Measurements from ENCODE around the gene LAGE3.

The LAGE3 gene

DNA sequence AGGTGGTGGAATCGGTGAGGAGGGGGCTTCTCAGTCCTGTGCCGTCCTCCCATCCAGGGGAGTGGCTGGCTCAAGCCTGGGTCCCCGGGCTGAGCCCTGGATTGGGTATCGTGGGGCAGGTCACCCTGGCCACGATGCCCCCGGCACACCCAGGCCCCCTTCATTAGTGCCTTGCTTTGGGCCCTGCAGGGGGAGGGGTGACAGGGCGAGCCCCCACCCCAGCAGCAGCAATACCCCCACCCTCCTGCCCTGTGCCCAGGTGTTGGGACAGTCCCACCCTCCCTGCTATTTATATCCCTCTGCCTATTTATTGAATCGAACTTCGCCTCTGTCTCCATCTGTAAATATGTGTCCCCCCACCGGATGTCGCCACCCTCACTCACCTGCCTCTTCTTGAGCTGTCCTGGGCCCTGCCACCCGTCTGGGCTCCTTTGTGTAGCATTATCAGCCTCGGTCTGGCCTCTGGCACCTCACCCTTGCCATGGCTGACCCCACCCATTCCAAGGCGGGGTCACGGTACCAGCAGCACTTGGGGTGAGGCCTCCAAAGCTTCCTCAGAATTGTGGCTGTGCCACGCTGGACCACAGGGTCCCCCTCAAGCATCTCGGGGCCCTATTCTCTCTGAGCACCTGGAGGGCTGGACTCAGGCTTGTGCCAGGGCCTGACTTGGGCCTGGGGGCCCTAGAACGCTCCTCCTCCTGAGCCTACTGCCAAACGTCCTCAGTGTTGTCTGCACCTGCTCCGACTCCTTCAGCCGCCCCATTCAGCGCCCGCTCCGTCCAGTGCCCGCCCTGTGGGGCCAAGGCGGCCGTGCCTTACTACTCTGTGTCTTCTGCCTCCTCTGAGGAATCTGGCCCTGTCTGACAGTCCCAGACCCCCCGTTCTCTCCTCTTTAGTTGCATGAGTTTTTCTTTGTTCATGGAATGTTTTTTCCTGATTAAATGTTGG is 6.1 kb downstream of the LAGE3 start:
- H3K9me3 Mint-ChIP-seq: no peaks in the 10 kb centered on the region
- ATAC-seq (no peak), DNase-seq (ENCODE audit: low spot score in 2 of 2) (no peak)
- H3K27ac Mint-ChIP-seq: peak overlapping the region; percentile 81
- H3K4me1 Mint-ChIP-seq: peaks cover 5% of the 10 kb centered on the region
- H3K36me3 Mint-ChIP-seq: peaks cover 61% of the 10 kb centered on the region
- no peak overlapping the region for H3K4me3 Mint-ChIP-seq

DNA sequence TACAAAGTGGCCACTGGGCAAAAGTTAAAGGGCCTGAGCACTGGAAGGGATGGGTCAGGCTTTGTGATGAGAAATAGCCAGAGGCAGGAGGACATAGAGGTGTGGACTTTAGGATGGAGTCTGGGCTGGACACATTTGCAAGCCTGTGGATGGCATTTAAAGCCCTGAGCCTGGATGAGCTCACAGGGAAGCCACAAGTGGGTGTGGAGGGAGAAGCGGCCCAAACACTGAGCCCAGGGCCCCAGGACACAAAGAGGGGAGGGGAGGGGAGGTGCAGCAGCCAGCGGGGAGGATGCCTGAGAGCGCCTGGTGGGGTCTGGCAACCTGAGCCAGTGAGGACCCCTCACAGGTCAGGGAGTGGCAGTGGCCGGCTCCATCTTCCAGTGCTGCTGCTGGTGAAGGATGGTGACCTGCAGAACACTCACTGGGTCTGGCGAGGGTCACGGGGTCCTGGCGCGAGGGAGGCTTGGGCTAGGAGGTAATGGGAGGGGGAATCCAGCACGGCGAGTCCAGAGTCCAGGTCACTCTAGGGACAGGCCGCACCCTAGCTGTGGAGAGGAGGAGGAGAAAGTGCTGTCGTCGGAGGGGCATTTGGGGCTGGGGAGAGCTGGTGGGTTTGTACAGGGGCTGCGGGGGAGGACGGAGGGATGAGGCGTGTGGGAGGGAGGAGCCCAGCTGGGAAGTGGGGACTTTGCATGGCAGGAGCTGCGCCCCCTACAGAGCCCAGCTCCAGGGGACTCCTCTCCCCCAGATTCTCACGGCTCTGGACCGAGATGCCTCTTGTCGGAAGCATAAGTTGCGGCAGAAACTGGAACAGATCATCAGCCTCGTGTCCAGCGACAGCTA is 7.0 kb downstream of the LAGE3 start:
- peaks cover 60% of the 10 kb centered on the region for H3K36me3 Mint-ChIP-seq
- no peak for ATAC-seq
- no peak overlapping the region for H3K27ac Mint-ChIP-seq

DNA sequence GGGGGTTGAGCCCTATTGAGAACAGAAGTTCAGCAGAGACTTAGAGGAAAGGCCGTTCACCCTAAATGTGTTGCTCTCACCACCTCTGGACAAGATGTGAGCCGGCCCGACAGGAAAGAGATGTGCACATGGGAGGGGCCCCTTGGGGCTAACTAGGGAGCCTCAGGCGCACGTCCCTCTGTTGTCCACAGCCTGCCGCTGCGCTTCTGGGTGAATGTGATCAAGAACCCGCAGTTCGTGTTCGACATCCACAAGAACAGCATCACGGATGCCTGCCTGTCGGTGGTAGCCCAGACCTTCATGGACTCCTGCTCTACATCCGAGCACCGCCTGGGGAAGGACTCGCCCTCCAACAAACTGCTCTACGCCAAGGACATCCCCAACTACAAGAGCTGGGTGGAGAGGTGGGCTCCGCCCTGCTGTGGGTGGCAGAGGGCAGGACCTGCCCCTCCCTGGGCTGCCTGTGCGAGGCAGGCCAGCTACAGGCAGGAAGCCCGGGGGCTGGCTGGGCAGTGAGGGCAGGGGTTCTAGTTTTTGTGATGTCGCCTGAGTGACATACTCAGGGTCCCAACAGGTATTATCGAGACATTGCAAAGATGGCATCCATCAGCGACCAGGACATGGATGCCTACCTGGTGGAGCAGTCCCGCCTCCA is 8.0 kb downstream of the LAGE3 start:
- peaks cover 65% of the 10 kb centered on the region for H3K36me3 Mint-ChIP-seq
- peaks cover 5% of the 10 kb centered on the region for H3K4me1 Mint-ChIP-seq
- DNase-seq (ENCODE audit: low spot score in 2 of 2): no peak
- ATAC-seq: no peak
- H3K4me3 Mint-ChIP-seq: no peak overlapping the region
- H3K9me3 Mint-ChIP-seq: no peaks in the 10 kb centered on the region
- H3K27ac Mint-ChIP-seq: no peak overlapping the region

More for the DNA sequence above, 7.0 kb downstream of the LAGE3 start:
- DNase-seq (ENCODE audit: low spot score in 2 of 2): no peak
- H3K4me1 Mint-ChIP-seq: peaks cover 5% of the 10 kb centered on the region
- no peak overlapping the region for H3K4me3 Mint-ChIP-seq
- no peaks in the 10 kb centered on the region for H3K9me3 Mint-ChIP-seq

DNA sequence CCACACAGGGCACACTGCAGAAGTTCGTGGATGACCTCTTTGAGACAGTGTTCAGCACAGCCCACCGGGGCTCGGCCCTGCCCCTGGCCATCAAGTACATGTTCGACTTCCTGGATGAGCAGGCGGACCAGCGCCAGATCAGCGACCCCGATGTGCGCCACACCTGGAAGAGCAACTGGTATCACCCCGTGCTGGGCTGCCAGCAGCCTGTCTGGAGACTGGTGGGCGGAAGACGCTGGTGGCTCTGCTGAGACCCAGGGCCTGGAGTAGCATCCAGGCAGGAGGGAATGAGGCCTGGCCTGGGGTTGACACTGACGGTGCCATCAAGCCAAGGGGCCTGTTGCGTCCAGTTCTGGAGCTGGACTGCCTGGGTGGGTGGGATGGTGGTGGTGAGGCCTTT is 8.6 kb downstream of the LAGE3 start:
- Mint-ChIP-seq H3K36me3 (peaks cover 68% of the 10 kb centered on the region), H3K9me3 (no peaks in the 10 kb centered on the region), H3K4me1 (peaks cover 2% of the 10 kb centered on the region), H3K27ac (no peak overlapping the region), H3K4me3 (no peak overlapping the region)
- ATAC-seq: no peak
- DNase-seq (ENCODE audit: low spot score in 2 of 2): no peak

DNA sequence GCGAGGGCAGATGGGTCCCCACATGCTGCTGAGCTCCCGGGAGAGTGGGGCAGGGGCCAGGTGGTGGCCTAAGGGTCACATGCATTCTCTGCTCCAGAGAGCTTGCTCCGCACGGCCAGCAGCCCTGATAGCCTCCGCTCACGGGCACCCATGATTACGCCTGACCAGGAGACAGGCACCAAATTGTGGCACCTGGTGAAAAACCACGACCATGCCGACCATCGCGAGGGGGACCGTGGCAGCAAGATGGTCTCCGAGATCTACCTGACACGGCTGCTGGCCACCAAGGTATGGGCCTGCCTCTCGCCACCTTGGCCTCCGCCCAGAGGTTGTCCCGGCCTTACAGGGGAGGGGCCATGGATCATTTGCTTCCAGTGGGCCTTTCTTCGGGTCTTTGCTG is 9.2 kb downstream of the LAGE3 start:
- Mint-ChIP-seq H3K4me3 (no peak overlapping the region), H3K27ac (no peak overlapping the region), H3K4me1 (no peaks in the 10 kb centered on the region), H3K9me3 (no peaks in the 10 kb centered on the region), H3K36me3 (peaks cover 66% of the 10 kb centered on the region)
- DNase-seq (ENCODE audit: low spot score in 2 of 2) (no peak), ATAC-seq (no peak)

DNA sequence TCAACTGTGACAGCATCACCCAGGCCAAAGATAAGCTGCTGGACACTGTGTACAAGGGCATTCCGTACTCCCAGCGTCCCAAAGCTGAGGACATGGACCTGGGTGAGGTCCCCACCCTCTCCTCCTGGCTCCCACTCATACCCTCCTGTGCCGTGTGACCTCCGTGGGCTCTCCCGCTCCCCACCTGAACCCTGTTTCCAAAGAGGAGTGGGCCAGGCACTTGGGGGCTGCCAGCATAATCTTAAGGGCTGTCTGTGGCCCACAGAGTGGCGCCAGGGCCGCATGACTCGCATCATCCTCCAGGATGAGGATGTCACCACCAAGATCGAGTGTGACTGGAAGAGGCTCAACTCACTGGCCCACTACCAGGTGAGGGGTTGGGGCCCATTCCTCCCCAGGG is 10.0 kb downstream of the LAGE3 start:
- ATAC-seq (no peak), DNase-seq (ENCODE audit: low spot score in 2 of 2) (no peak)
- Mint-ChIP-seq H3K4me1 (no peaks in the 10 kb centered on the region), H3K36me3 (peaks cover 59% of the 10 kb centered on the region), H3K4me3 (no peak overlapping the region), H3K9me3 (no peaks in the 10 kb centered on the region), H3K27ac (no peak overlapping the region)

DNA sequence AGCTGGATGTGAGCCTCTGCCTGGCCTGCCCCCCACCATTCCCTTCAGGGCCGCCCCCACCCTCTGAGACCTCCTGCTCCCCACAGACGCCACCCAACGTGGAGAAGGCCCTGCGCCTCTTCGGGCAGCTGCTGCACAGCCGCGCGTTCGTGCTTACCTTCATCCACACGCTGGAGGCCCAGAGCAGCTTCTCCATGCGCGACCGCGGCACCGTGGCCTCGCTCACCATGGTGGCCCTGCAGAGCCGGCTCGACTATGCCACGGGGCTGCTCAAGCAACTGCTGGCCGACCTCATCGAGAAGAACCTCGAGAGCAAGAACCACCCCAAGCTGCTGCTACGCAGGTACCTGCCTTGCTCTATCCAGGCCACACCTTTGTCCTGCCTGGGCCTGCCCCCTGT is 10.9 kb downstream of the LAGE3 start:
- ATAC-seq: no peak
- H3K9me3 Mint-ChIP-seq: no peaks in the 10 kb centered on the region
- no peak overlapping the region for H3K27ac Mint-ChIP-seq

DNA sequence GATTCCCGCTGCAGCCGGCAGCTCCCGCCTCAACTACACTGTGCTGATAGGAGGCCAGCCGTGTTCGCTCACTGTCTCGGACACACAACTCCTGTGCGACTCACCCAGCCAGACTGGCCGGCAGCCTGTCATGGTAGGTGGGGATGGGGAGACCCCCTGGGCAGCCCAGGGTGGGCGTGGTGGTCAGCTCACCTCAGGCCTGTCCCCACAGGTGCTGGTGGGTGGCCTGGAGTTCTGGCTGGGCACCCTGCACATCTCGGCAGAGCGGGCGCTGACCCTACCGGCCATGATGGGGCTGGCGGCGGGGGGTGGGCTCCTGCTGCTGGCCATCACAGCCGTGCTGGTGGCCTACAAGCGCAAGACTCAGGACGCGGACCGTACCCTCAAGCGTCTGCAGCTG is 11.5 kb downstream of the LAGE3 start:
- H3K9me3 Mint-ChIP-seq: no peaks in the 10 kb centered on the region
- DNase-seq (ENCODE audit: low spot score in 2 of 2): no peak
- H3K4me3 Mint-ChIP-seq: no peak overlapping the region
- no peaks in the 10 kb centered on the region for H3K4me1 Mint-ChIP-seq
- ATAC-seq: no peak
- peaks cover 57% of the 10 kb centered on the region for H3K36me3 Mint-ChIP-seq
- H3K27ac Mint-ChIP-seq: no peak overlapping the region

More for the DNA sequence above, 10.9 kb downstream of the LAGE3 start:
- Mint-ChIP-seq H3K4me1 (no peaks in the 10 kb centered on the region), H3K36me3 (peaks cover 52% of the 10 kb centered on the region), H3K4me3 (no peak overlapping the region)
- DNase-seq (ENCODE audit: low spot score in 2 of 2): no peak

DNA sequence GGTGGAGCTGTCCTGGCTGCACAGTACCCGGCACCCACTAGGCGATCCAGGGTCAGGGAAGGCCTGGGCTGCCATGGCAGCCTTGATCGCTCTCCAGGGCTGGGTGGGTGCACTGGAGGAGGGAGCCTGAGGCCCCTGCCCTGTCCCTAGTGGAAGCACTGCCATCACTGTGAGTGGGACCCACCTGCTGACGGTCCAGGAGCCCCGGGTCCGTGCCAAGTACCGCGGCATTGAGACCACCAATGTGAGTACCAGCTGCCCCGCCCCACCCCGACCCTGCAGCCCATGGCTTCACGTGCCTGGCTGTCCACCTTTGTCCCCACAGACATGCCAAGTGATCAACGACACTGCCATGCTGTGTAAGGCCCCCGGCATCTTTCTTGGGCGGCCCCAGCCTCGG is 12.2 kb downstream of the LAGE3 start:
- DNase-seq (ENCODE audit: low spot score in 2 of 2) (no peak), ATAC-seq (no peak)
- peaks cover 3% of the 10 kb centered on the region for H3K4me1 Mint-ChIP-seq
- no peaks in the 10 kb centered on the region for H3K9me3 Mint-ChIP-seq
- peaks cover 60% of the 10 kb centered on the region for H3K36me3 Mint-ChIP-seq
- H3K27ac Mint-ChIP-seq: no peak overlapping the region
- H3K4me3 Mint-ChIP-seq: no peak overlapping the region

DNA sequence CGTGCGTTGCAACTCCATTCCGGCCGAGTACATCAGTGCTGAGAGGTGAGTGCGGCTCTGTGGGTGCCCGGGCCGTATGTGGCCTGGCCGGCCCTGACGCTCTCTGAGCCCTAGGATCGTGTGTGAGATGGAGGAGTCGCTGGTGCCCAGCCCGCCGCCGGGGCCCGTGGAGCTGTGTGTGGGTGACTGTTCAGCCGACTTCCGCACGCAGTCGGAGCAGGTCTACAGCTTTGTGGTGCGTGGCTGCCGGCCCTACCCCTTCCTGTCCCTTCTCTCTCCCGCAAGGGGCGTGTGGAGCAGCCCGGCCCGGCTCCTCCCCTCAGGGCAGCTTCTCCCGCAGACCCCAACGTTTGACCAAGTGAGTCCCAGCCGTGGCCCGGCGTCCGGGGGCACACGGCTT is 13.0 kb downstream of the LAGE3 start:
- H3K4me1 Mint-ChIP-seq: peaks cover 11% of the 10 kb centered on the region
- ATAC-seq (no peak), DNase-seq (ENCODE audit: low spot score in 2 of 2) (no peak)

DNA sequence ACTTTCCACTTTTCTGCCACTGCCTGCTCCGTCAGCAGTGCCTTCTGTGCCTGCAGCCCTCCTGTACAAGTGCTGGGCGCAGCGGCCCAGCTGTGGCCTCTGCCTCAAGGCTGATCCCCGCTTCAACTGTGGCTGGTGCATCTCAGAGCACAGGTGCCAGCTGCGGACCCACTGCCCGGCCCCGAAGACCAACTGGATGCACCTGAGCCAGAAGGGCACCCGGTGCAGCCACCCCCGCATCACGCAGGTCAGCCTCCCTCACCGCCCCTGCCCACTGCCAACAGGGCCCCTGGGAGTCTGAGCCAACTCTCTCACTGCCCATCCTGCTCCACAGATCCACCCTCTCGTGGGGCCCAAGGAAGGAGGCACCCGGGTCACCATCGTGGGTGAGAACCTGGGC is 13.5 kb downstream of the LAGE3 start:
- Mint-ChIP-seq H3K36me3 (peaks cover 64% of the 10 kb centered on the region), H3K9me3 (no peaks in the 10 kb centered on the region), H3K4me1 (peaks cover 11% of the 10 kb centered on the region), H3K4me3 (no peak overlapping the region), H3K27ac (no peak overlapping the region)
- no peak for ATAC-seq
- DNase-seq (ENCODE audit: low spot score in 2 of 2): no peak

More for the DNA sequence above, 13.0 kb downstream of the LAGE3 start:
- Mint-ChIP-seq H3K27ac (no peak overlapping the region), H3K36me3 (peaks cover 64% of the 10 kb centered on the region), H3K9me3 (no peaks in the 10 kb centered on the region), H3K4me3 (no peak overlapping the region)

DNA sequence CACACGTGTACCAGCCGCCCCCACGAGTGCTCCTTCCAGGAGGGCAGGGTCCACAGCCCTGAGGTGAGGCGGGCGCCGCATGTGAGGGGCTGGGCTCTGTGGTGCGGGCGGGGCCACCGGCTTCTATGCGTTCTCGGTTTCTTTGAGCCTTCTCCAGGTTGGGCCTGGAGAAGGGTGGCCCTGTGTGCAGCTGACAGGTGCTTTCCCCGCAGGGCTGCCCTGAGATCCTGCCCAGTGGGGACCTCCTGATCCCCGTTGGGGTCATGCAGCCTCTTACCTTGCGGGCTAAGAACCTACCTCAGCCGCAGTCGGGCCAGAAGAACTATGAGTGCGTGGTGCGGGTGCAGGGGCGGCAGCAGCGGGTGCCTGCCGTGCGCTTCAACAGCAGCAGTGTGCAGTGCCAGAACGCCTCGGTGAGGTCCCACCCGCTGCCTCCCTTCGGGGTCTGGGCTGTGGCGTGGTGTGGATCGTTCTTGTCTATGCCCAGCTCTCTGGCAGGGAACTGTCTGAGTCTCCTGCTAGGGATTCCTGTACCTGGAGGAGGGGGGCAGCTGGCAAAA is 14.2 kb downstream of the LAGE3 start:
- H3K4me3 Mint-ChIP-seq: no peak overlapping the region
- H3K4me1 Mint-ChIP-seq: peaks cover 16% of the 10 kb centered on the region
- ATAC-seq (no peak), DNase-seq (ENCODE audit: low spot score in 2 of 2) (no peak)
- H3K9me3 Mint-ChIP-seq: no peaks in the 10 kb centered on the region
- H3K36me3 Mint-ChIP-seq: peaks cover 61% of the 10 kb centered on the region
- H3K27ac Mint-ChIP-seq: no peak overlapping the region

DNA sequence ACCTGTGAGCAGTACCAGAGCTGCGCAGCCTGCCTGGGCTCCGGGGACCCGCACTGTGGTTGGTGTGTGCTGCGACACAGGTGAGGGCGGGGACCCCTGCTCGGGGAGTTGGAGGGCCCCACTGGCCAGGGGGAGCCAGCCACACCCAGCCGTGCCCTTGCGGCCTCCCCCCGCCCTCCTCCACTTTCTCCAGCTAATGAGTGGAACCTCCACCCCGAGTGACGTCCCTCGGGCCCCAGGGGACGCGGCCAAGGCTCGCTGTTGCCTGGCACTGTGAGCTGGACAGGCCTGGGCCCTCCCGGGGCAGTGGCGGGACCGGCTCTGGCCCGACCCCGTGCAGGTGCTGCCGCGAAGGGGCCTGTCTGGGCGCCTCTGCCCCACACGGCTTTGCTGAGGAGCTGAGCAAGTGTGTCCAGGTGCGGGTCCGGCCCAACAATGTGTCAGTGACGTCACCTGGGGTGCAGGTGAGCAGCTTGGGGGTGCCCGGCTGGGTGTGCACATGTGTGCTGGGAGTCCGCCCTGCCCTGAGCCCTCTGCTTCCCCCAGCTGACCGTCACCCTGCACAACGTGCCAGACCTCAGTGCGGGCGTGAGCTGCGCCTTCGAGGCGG is 15.4 kb downstream of the LAGE3 start:
- no peak for DNase-seq (ENCODE audit: low spot score in 2 of 2)
- Mint-ChIP-seq H3K4me1 (peaks cover 24% of the 10 kb centered on the region), H3K27ac (no peak overlapping the region), H3K9me3 (no peaks in the 10 kb centered on the region), H3K36me3 (peaks cover 49% of the 10 kb centered on the region), H3K4me3 (no peak overlapping the region)
- no peak for ATAC-seq

DNA sequence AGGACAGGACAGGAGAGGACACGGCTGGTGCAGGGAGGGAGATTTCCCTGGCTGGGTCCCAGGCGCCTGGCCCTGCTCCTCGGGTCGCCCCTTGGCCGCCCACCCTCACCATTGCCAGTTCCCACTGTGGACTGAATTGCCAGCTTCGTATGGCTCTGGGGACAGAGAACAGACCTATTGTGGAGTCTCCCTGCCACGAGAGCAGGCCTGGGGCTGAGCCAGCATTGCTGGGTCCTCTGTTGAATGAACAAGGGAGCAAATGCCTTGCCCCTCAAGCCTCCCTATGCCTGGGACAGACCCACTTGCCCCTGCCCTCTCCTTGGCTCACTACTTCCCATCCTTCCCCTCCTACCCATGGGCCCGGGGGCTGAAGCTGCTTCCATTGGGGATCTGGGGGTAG is 16.7 kb downstream of the LAGE3 start:
- Mint-ChIP-seq H3K36me3 (peaks cover 46% of the 10 kb centered on the region), H3K4me3 (no peak overlapping the region), H3K4me1 (peaks cover 26% of the 10 kb centered on the region), H3K9me3 (no peaks in the 10 kb centered on the region), H3K27ac (no peak overlapping the region)
- no peak for ATAC-seq
- no peak for DNase-seq (ENCODE audit: low spot score in 2 of 2)

DNA sequence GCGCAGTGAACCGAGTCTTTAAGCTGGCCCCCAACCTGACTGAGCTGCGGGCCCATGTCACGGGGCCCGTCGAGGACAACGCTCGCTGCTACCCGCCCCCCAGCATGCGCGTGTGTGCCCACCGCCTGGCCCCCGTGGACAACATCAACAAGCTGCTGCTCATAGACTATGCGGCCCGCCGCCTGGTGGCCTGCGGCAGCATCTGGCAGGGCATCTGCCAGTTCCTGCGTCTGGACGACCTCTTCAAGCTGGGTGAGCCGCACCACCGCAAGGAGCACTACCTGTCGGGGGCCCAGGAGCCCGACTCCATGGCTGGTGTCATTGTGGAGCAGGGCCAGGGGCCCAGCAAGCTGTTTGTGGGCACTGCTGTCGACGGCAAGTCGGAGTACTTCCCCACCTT is 18.8 kb downstream of the LAGE3 start:
- H3K36me3 Mint-ChIP-seq: peaks cover 39% of the 10 kb centered on the region
- H3K4me3 Mint-ChIP-seq: peak overlapping the region; percentile 76
- DNase-seq (ENCODE audit: low spot score in 2 of 2) (no peak), ATAC-seq (no peak)
- no peaks in the 10 kb centered on the region for H3K9me3 Mint-ChIP-seq
- H3K4me1 Mint-ChIP-seq: peaks cover 30% of the 10 kb centered on the region
- no peak overlapping the region for H3K27ac Mint-ChIP-seq
